AG04450 (cell line): ENCODE results near the gene HSF2. TPM values are rescaled to one million over a fixed set of nuclear protein-coding genes. Genes with fewer than 3 reads are reported as not detected.

Experiments used
- CTCF ChIA-PET: fragments of 300-600, 350-600 bp; formaldehyde crosslinking; extraction: SDS; loops from one replicate; lab custom pipeline; 2022; ENCODE audit warnings: antibody characterized with exemption, inconsistent platforms; lab: Charles Lee
- POLR2A ChIA-PET: fragments of 350-600 bp; formaldehyde crosslinking; extraction: SDS; loops from one replicate; lab custom pipeline; 2021; ENCODE audit warnings: antibody characterized with exemption, inconsistent platforms; lab: Yijun Ruan, JAX
- DNase-seq: peaks from one replicate; pipeline ENCODE4 v3.0.0-alpha.2; 2011; ENCODE audit warnings: low read depth, low spot score
- H3K27ac ChIP-seq: one replicate; pipeline ENCODE4 v1.5.1; 2012; ENCODE audit warnings: low read depth, low read length, control low read depth
- H3K27me3 ChIP-seq: one replicate; pipeline ENCODE4 v1.6.0; 2012; ENCODE audit warnings: low read length; ENCODE audit not compliant: control insufficient read depth, insufficient read depth
- H3K4me3 ChIP-seq: 2 replicates; pipeline ENCODE4 v1.5.1; 2011; ENCODE audit warnings: mild to moderate bottlenecking, low read depth, low read length, control low read depth
- H3K9me3 ChIP-seq: 2 replicates; pipeline ENCODE4 v1.5.1; 2012; ENCODE audit warnings: low read length; ENCODE audit not compliant: control insufficient read depth, insufficient read depth
- polyA plus RNA-seq: library from polyadenylated mRNA; depleted of rRNA; stranded (reverse); fragments of >200 nt; gene quantifications from 2 replicates; pipeline ENCODE4 v1.2.3, GENCODE V29; 2011
- TF ChIP-seq, protein P1 (sequence below): IDR thresholded peaks from 2 replicates; pipeline ENCODE4 v1.5.1; 2011; ENCODE audit warnings: low read depth, low read length, control low read depth, inconsistent platforms

HSF2 gene
- polyA plus RNA-seq, 1 experiment = 34.4 TPM

DNA sequence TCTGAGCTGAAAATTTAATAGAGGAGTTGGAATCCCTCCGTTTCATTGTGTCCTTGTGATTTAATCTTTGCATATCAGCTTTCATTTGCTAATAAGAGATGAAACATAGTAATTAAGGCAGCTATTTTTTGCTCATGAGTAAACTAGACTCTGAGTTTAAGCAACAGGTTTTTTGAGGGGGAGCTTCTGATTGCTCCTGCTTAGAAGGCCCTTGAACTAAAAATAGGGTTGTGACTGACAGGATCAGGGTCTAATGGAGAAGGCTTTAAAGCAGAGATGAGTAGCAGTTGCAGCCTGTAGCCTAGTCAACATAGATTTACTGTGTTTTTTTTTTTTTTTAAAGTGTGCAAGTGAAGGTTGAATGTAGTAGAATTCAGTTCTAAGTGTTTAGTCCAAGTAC lies 17.4 kb downstream of the HSF2 start:
- CTCF ChIA-PET = interaction anchor here (1.1 to 1.9 kb wide), 3 partner anchors 10 to 114 kb away, joined by 3 to 7 read pairs (median 4); partner anchors contain the start of gene HSF2
- Histone ChIP-seq H3K27me3 (no peaks in the 10 kb centered on the region), H3K27ac (no peak overlapping the region), H3K9me3 (no peaks in the 10 kb centered on the region), H3K4me3 (no peak overlapping the region)
- TF ChIP-seq, protein P1, sequence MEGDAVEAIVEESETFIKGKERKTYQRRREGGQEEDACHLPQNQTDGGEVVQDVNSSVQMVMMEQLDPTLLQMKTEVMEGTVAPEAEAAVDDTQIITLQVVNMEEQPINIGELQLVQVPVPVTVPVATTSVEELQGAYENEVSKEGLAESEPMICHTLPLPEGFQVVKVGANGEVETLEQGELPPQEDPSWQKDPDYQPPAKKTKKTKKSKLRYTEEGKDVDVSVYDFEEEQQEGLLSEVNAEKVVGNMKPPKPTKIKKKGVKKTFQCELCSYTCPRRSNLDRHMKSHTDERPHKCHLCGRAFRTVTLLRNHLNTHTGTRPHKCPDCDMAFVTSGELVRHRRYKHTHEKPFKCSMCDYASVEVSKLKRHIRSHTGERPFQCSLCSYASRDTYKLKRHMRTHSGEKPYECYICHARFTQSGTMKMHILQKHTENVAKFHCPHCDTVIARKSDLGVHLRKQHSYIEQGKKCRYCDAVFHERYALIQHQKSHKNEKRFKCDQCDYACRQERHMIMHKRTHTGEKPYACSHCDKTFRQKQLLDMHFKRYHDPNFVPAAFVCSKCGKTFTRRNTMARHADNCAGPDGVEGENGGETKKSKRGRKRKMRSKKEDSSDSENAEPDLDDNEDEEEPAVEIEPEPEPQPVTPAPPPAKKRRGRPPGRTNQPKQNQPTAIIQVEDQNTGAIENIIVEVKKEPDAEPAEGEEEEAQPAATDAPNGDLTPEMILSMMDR = no peak
- POLR2A ChIA-PET = no interaction called here
- no peak for DNase-seq

DNA sequence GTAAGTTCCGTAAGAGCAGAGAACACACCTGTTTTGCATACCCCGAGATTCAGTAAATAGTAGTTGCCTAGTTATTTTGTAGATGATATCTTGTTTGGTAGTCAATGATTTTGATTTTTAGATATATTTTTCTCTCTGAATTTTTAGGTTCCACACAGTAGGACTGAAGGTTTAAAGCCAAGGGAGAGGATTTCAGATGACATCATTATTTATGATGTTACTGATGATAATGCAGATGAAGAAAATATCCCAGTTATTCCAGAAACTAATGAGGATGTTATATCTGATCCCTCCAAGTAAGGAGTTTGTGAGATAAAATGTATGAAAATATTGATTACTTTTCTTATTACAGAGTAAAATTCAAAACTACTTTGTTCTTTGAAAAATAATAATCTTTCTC lies 22.6 kb downstream of the HSF2 start:
- CTCF ChIA-PET = interaction anchor here (1.9 kb wide), 1 partner anchor 109 kb away, joined by 4 read pairs; no protein-coding TSS in a partner anchor

DNA sequence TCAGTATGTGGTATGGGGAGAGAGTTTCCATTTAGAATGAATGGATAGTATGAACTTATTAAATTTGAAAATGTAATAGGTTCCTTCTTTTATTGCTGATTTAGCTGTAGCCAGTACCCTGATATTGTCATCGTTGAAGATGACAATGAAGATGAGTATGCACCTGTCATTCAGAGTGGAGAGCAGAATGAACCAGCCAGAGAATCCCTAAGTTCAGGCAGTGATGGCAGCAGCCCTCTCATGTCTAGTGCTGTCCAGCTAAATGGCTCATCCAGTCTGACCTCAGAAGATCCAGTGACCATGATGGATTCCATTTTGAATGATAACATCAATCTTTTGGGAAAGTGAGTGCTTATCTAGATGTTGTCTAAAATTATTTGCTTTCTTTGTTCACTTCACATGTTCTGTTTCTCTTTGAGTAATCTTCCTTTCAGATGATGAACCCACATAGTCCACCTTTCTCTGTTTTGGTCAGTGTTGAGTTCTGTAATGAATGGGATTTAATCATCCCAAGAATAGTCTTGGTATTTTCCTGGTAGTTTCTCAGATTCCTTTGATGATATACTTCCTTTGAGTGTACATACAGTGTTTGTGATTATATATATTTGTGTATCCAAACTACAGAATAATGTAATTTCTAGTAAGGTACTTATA lies 23.3 kb downstream of the HSF2 start:
- TF ChIP-seq, protein P1 = no peak
- ChIA-PET POLR2A (no interaction called here), CTCF (interaction anchor here (1.9 kb wide), 1 partner anchor 108 kb away, joined by 4 read pairs; no protein-coding TSS in a partner anchor)
- H3K27ac ChIP-seq = no peak overlapping the region
- no peak for DNase-seq
- no peaks in the 10 kb centered on the region for H3K27me3 ChIP-seq
- no peak overlapping the region for H3K4me3 ChIP-seq
- no peaks in the 10 kb centered on the region for H3K9me3 ChIP-seq

More for the DNA sequence above, 22.6 kb downstream of the HSF2 start:
- POLR2A ChIA-PET = no interaction called here
- Histone ChIP-seq H3K4me3 (no peak overlapping the region), H3K9me3 (no peaks in the 10 kb centered on the region), H3K27ac (no peak overlapping the region), H3K27me3 (no peaks in the 10 kb centered on the region)
- TF ChIP-seq, protein P1 = no peak
- no peak for DNase-seq

DNA sequence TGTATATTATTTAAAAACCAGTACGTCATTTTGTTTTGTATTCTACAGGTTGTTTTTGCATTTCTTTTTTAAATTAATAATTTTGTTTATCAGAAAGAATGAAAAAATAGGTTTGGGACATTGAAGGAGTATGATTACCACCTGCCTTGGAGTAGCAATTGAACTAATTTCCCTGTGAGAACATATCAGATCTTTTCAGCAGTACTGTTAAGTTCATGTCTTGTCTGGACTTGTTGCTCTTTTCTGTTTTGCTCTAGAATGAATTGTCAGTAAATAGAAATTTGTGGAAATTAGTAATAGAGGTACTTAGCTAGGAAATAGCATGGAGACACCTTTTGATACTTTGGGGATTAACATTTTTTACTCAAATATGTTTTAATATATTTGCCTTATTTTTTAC lies 24.3 kb downstream of the HSF2 start:
- CTCF ChIA-PET = no interaction called here
- no peak overlapping the region for H3K4me3 ChIP-seq
- POLR2A ChIA-PET = no interaction called here
- TF ChIP-seq, protein P1 = no peak
- no peaks in the 10 kb centered on the region for H3K9me3 ChIP-seq
- no peaks in the 10 kb centered on the region for H3K27me3 ChIP-seq
- no peak for DNase-seq
- no peak overlapping the region for H3K27ac ChIP-seq

DNA sequence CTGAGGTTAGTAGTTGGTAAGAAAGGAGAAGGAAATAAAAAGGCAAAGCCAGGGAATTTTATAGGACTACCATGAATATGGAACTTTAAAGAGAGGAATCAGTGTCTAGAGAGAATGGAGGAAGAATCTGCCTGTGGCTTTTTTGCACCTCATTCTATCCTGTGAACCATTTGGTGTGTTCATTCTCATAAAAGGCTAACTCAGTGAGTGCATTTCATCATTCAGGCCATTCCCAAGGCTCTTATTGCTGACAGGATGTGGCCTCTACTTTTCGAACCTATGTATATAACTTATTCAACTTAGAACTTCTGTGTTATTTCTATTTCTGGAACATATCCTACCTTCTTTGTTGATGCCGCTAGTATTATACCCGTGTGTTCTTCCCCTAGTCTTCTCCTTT lies 27.1 kb downstream of the HSF2 start:
- TF ChIP-seq, protein P1 = no peak
- Histone ChIP-seq H3K9me3 (no peaks in the 10 kb centered on the region), H3K27me3 (no peaks in the 10 kb centered on the region), H3K27ac (no peak overlapping the region), H3K4me3 (no peak overlapping the region)
- no peak for DNase-seq
- ChIA-PET CTCF (no interaction called here), POLR2A (no interaction called here)
